ENCODE data around the gene TMEM40. TPM values are rescaled to one million over a fixed set of nuclear protein-coding genes. Genes with fewer than 3 reads are reported as not detected.

The TMEM40 gene
- total RNA-seq, 1 donor from 2014 or later = 2.4 TPM

- Mint-ChIP-seq H3K4me3 (ENCODE audit: unreplicated experiment) (no peak overlapping the region), H3K36me3 (ENCODE audit: unreplicated experiment) (no peaks in the 10 kb centered on the region), H3K9me3 (ENCODE audit: unreplicated experiment) (no peaks in the 10 kb centered on the region), H3K27ac (ENCODE audit: unreplicated experiment) (no peak overlapping the region), H3K4me1 (ENCODE audit: unreplicated experiment) (peaks cover 11% of the 10 kb centered on the region), H3K27me3 (ENCODE audit: unreplicated experiment) (peaks cover 10% of the 10 kb centered on the region)
- no peak for TF ChIP-seq CTCF (IDR thresholded peaks at IDR 0.05)
- no peak for DNase-seq (ENCODE audit: extremely low spot score, unreplicated experiment)
Measured at GRCh38 chr3:12709334-12709733, 49.7 kb downstream of the TMEM40 start.

GRCh38 chr3:12708584-12709192 is 50.4 kb downstream of the TMEM40 start:
- H3K4me3 Mint-ChIP-seq (ENCODE audit: unreplicated experiment) = no peak overlapping the region
- peak; percentile 27 for TF ChIP-seq CTCF (IDR thresholded peaks at IDR 0.05)
- H3K27ac Mint-ChIP-seq (ENCODE audit: unreplicated experiment) = no peak overlapping the region
- H3K27me3 Mint-ChIP-seq (ENCODE audit: unreplicated experiment) = peaks cover 10% of the 10 kb centered on the region
- DNase-seq (ENCODE audit: extremely low spot score, unreplicated experiment) = peak; percentile 88
- peaks cover 11% of the 10 kb centered on the region for H3K4me1 Mint-ChIP-seq (ENCODE audit: unreplicated experiment)
- no peaks in the 10 kb centered on the region for H3K9me3 Mint-ChIP-seq (ENCODE audit: unreplicated experiment)
- no peaks in the 10 kb centered on the region for H3K36me3 Mint-ChIP-seq (ENCODE audit: unreplicated experiment)

- Mint-ChIP-seq H3K27ac (ENCODE audit: unreplicated experiment) (no peak overlapping the region), H3K4me3 (ENCODE audit: unreplicated experiment) (no peak overlapping the region), H3K9me3 (ENCODE audit: unreplicated experiment) (no peaks in the 10 kb centered on the region), H3K4me1 (ENCODE audit: unreplicated experiment) (peaks cover 11% of the 10 kb centered on the region), H3K36me3 (ENCODE audit: unreplicated experiment) (no peaks in the 10 kb centered on the region), H3K27me3 (ENCODE audit: unreplicated experiment) (peaks cover 10% of the 10 kb centered on the region)
- no peak for DNase-seq (ENCODE audit: extremely low spot score, unreplicated experiment)
- TF ChIP-seq CTCF (IDR thresholded peaks at IDR 0.05) = no peak
Measured at GRCh38 chr3:12707449-12707848, 51.6 kb downstream of the TMEM40 start.

- DNase-seq (ENCODE audit: extremely low spot score, unreplicated experiment) = no peak
- Mint-ChIP-seq H3K4me1 (ENCODE audit: unreplicated experiment) (peaks cover 11% of the 10 kb centered on the region), H3K27ac (ENCODE audit: unreplicated experiment) (no peak overlapping the region), H3K4me3 (ENCODE audit: unreplicated experiment) (no peak overlapping the region), H3K36me3 (ENCODE audit: unreplicated experiment) (no peaks in the 10 kb centered on the region), H3K27me3 (ENCODE audit: unreplicated experiment) (peaks cover 10% of the 10 kb centered on the region), H3K9me3 (ENCODE audit: unreplicated experiment) (no peaks in the 10 kb centered on the region)
- TF ChIP-seq CTCF (IDR thresholded peaks at IDR 0.05) = peak; percentile 70
Measured at GRCh38 chr3:12706504-12707253, 52.4 kb downstream of the TMEM40 start.

GRCh38 chr3:12705981-12706380 is 53.1 kb downstream of the TMEM40 start:
- no peak for DNase-seq (ENCODE audit: extremely low spot score, unreplicated experiment)
- no peaks in the 10 kb centered on the region for H3K36me3 Mint-ChIP-seq (ENCODE audit: unreplicated experiment)
- H3K27ac Mint-ChIP-seq (ENCODE audit: unreplicated experiment) = no peak overlapping the region
- no peak overlapping the region for H3K4me3 Mint-ChIP-seq (ENCODE audit: unreplicated experiment)
- peaks cover 11% of the 10 kb centered on the region for H3K4me1 Mint-ChIP-seq (ENCODE audit: unreplicated experiment)
- no peak for TF ChIP-seq CTCF (IDR thresholded peaks at IDR 0.05)
- H3K27me3 Mint-ChIP-seq (ENCODE audit: unreplicated experiment) = peaks cover 10% of the 10 kb centered on the region
- no peaks in the 10 kb centered on the region for H3K9me3 Mint-ChIP-seq (ENCODE audit: unreplicated experiment)

All from osteocyte (in vitro differentiated cells).